AG08395 (cell line): ENCODE results near the gene IGFALS.

Experiments used
- DNase-seq: peaks from one replicate; pipeline ENCODE4 v3.0.0; 2012; ENCODE audit warnings: mixed read lengths, low spot score

IGFALS gene

DNA sequence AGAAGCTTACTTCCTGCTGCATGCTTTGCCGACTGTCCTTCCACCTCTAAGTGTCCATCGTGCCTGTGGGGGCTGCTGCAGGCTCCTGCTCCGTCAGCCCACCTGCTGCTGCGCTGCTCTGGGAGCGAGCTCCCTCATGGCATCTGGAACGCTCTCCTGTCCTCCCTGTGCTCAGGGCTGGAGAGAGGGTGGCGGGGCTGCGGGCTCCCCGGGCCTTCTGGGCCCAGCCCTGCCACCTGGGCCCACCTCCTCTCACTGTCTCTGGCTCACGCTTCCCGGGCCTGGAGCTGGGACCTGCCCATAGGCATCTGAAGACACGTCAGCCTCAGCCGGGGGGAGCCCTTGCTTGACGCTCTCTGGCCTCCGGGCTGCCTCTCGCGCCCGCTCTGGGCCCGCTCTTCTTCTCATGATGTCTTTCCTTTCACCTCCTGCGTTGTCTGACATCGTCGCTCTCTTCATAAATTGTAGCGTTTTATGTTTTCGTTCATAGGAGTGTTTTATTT, 49.1 kb downstream of the IGFALS start:
- DNase-seq, result no peak

DNA sequence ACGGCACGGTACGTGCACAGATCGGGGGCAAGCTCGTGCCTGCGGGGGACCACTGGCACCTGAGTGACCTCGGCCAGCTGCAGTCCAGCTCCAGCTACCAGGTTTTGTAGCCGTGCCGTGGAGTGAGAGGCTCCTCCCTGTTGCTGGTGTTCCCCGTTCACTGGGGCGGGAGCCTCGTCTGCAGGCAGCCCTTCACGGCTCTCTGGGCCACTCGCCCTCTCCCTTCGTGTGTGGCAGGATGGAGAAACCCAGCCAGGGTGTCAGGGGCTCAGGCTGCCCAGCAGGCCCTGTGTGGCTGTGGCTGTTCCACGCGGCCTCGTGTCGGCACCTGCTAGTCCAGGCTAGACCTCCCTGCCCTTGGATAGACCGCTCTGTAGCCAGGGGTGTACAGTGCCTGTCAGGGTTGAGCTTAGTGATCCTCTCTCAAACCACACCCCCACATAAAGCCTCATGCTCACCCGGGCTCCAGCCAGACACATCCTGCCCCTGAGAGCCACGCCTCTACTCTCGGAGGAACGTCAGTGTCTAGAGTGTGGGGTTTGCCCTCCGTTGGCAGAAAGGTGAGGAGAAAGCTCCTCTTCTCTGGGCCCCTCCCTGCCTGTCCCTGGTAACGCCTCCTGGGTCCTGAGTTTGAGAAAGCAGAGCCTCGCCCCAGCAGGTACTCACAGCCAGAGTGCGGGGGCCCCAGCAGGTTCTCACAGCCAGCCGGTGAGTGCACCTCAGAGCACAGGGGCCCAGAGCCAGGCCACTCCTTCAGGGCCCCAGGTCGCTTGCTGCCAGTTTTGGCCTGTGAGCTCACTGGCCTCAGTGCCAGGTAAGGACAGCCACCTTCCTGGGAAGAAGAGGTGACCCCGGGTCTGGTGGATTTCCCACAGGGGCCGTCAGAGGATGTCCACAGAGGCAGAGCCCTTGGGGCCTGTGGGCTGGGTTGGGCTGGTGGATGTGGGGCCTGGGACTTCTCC, 49.8 kb downstream of the IGFALS start:
- no peak for DNase-seq

DNA sequence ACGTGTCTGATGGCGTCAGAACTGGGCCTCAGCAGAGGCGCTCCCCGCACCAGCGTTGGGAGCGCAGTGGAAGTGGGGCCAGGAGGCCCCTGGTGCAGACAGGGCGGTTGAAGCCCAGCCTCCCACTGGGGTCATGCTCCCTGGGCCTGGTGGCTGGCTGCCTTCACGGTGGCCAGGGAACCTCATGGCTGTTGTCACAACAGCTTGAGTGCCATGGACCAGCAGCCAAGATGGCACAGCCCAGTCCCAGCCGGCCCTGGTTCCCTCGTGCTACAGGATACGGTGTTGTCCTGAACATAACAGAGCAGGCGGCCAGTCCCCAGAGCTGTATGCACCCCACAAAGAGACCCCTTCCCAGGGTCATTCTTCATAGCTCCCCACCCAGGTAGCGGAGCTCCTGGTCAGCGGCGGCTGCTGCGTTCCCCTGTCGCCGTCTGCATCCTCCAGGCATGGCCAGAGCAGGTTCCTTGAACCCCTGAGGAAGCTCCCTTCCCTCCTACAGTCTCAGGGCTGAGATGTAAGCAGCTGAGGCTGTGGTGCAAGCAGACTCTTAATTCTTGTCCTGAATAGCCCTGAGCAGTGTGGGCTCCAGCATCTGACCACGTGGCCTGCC, 51.8 kb downstream of the IGFALS start:
- DNase-seq, result no peak

DNA sequence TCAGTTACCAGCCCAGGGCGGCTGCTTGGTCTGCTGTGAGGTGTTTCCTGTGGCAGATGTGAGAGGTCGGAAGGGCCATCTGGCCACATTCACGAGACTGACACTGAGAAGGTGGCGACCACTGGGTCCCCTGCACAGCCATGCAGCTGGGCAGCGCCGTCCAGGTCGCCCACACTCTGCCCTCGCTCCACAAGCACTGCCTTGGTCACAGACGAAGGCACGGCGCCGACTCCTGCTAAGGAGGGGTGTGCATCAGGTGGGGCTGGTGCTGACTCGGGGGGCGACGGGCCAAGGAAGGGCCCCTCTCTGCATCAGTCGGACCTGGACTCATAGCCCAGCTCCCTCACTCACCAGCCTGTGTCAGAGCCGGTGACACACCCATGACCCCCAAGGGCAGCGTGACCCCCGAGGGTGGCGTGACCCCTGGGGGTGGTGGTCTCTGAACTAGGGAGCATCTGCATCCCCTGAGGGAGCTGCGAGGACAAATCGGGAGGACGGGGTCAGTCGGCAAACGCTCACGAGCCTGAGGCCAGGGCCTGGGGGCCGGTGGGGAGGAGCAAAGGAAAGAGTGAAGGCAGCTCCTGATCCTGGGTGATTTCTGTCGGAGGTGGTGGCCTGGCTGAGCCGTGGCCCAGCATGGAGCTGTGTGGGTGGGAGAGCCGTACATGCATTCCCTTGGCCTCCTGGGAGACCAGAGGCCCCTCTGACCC, 52.6 kb downstream of the IGFALS start:
- no peak for DNase-seq
